Cardiac muscle cell (in vitro differentiated cells and primary cell): ENCODE results near the gene GRIA3. TPM values are rescaled to one million over a fixed set of nuclear protein-coding genes. Genes with fewer than 3 reads are reported as not detected.

Experiments used
- DNase-seq, 2 donors: peaks; one replicate each; pipeline versions ENCODE4 v3.0.0 to v3.0.0-alpha.2; 2010 to 2017; ENCODE audit warnings: low read depth in 1 of 2, low spot score in 1 of 2
- H3K27ac ChIP-seq: fragments of 200-600 bp; sonication (generic); 2 replicates; pipeline ENCODE4 v1.5.1; 2016
- H3K27me3 ChIP-seq: fragments of 200-600 bp; sonication (generic); 2 replicates; pipeline ENCODE4 v1.6.0; 2016; ENCODE audit warnings: control low read depth
- H3K36me3 ChIP-seq: fragments of 200-600 bp; sonication (generic); 2 replicates; pipeline ENCODE4 v1.5.1; 2016; ENCODE audit warnings: control low read depth
- H3K4me1 ChIP-seq: fragments of 200-600 bp; sonication (generic); 2 replicates; pipeline ENCODE4 v1.8.1; 2017; ENCODE audit warnings: low read depth, mild to moderate bottlenecking, mixed run types
- H3K4me3 ChIP-seq: fragments of 200-600 bp; sonication (generic); 2 replicates; pipeline ENCODE4 v1.5.1; 2016; ENCODE audit warnings: mild to moderate bottlenecking
- H3K9me3 ChIP-seq: fragments of 200-600 bp; sonication (generic); 2 replicates; pipeline ENCODE4 v1.5.1; 2017; ENCODE audit warnings: low read depth, mild to moderate bottlenecking, control low read depth
- polyA plus RNA-seq: library from polyadenylated mRNA; unstranded; fragments of >200 nt; fragmentation: Nextera tagmentation; extraction: Ambion mirVana; gene quantifications from 2 replicates; pipeline ENCODE4 v1.2.1, GENCODE V29; 2016
- total RNA-seq: library from RNA; depleted of rRNA; stranded (reverse); fragments of >200 nt; gene quantifications from 2 replicates; pipeline ENCODE4 v1.2.3, GENCODE V29; 2016
- TF ChIP-seq, protein P1 (sequence below): IDR thresholded peaks from 2 replicates; pipeline ENCODE4 v1.5.1; 2012; ENCODE audit warnings: low read depth, mild to moderate bottlenecking, low read length

Gene GRIA3
- total and polyA plus RNA-seq, 2 experiments from 2014 or later: 2.8 to 6.1 TPM

GRCh38 chrX:123190096-123190495 lies 6.0 kb downstream of the GRIA3 start:
- H3K9me3 ChIP-seq: no peaks in the 10 kb centered on the region
- H3K36me3 ChIP-seq: no peaks in the 10 kb centered on the region
- H3K27ac ChIP-seq: no peak overlapping the region
- TF ChIP-seq, protein P1, sequence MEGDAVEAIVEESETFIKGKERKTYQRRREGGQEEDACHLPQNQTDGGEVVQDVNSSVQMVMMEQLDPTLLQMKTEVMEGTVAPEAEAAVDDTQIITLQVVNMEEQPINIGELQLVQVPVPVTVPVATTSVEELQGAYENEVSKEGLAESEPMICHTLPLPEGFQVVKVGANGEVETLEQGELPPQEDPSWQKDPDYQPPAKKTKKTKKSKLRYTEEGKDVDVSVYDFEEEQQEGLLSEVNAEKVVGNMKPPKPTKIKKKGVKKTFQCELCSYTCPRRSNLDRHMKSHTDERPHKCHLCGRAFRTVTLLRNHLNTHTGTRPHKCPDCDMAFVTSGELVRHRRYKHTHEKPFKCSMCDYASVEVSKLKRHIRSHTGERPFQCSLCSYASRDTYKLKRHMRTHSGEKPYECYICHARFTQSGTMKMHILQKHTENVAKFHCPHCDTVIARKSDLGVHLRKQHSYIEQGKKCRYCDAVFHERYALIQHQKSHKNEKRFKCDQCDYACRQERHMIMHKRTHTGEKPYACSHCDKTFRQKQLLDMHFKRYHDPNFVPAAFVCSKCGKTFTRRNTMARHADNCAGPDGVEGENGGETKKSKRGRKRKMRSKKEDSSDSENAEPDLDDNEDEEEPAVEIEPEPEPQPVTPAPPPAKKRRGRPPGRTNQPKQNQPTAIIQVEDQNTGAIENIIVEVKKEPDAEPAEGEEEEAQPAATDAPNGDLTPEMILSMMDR: no peak
- H3K4me3 ChIP-seq: no peak overlapping the region
- no peaks in the 10 kb centered on the region for H3K4me1 ChIP-seq
- DNase-seq: no peak
- H3K27me3 ChIP-seq: peaks cover 10% of the 10 kb centered on the region

DNA sequence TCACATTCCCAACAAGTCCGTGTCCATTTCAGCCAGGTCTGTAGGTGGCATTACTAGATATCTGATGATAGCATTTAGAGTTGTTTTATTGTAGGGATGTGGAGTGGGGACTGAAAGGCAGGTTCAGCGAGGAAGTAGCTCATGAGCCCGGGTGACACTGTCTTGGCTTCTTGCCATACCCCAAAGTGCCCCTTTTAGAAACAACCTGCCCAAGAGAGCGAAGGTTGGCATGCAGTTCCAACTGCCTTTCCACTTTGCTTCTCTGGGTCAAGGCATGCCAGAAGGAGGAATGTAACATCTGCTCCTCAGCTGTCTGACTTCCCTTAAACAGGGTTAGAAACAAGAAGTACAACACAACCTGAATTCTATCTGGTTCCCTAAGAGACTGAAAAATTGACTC lies 9.0 kb downstream of the GRIA3 start:
- H3K4me1 ChIP-seq: no peaks in the 10 kb centered on the region
- no peaks in the 10 kb centered on the region for H3K9me3 ChIP-seq
- H3K27ac ChIP-seq: no peak overlapping the region
- TF ChIP-seq, protein P1: no peak
- no peak for DNase-seq
- no peaks in the 10 kb centered on the region for H3K27me3 ChIP-seq
- H3K4me3 ChIP-seq: no peak overlapping the region
- no peaks in the 10 kb centered on the region for H3K36me3 ChIP-seq

DNA sequence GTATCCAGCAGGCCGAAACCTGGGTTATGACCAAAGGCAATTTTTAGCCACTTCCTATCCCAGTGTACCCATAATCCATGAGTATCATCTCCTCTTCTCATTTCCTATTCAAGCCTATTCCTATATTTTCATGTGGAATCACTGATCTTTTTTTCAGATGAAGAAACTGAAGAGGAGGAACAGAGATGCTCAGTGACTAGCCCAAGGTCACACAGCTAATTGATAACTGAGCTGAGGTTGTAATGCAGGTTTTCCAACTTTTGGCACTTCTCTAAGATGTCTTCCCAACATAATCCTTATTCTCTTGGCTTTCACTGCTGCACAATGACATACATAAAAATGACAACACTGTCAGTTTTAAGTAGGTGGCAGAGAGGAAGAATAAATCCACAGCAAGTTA lies 15.3 kb downstream of the GRIA3 start:
- Histone ChIP-seq H3K4me1 (no peaks in the 10 kb centered on the region), H3K36me3 (no peaks in the 10 kb centered on the region), H3K4me3 (no peak overlapping the region), H3K27ac (no peak overlapping the region), H3K27me3 (no peaks in the 10 kb centered on the region), H3K9me3 (no peaks in the 10 kb centered on the region)
- TF ChIP-seq, protein P1: no peak
- DNase-seq: no peak

GRCh38 chrX:123201720-123202119 lies 17.6 kb downstream of the GRIA3 start:
- Histone ChIP-seq H3K4me1 (no peaks in the 10 kb centered on the region), H3K27me3 (no peaks in the 10 kb centered on the region), H3K36me3 (no peaks in the 10 kb centered on the region), H3K27ac (no peak overlapping the region), H3K4me3 (no peak overlapping the region), H3K9me3 (no peaks in the 10 kb centered on the region)
- TF ChIP-seq, protein P1: no peak
- DNase-seq: no peak

DNA sequence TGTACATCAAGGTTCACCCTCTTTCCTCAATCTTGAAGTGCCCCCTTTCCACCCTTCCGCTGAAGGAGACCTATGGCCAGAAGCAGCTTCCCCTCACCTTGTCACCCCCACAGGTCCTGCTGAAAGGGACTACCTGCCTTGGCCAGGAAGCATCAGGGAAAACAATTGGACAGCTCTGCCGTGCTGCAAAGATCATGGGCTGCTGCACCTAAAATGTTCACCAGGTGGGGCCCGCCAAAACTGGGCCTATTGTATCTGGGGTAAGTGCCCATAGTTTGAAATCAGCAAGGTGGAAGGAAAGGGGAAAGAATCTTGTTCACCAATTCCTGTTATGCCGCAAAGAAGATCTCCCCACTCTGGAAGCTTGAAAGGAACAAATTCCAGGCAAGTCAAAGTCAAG lies 18.4 kb downstream of the GRIA3 start:
- H3K4me1 ChIP-seq: no peaks in the 10 kb centered on the region
- DNase-seq: no peak
- TF ChIP-seq, protein P1: no peak

GRCh38 chrX:123203772-123204171 lies 19.7 kb downstream of the GRIA3 start:
- no peaks in the 10 kb centered on the region for H3K4me1 ChIP-seq

More for the DNA sequence above, 18.4 kb downstream of the GRIA3 start:
- H3K9me3 ChIP-seq: no peaks in the 10 kb centered on the region
- H3K27ac ChIP-seq: no peak overlapping the region
- no peaks in the 10 kb centered on the region for H3K36me3 ChIP-seq
- H3K4me3 ChIP-seq: no peak overlapping the region
- H3K27me3 ChIP-seq: no peaks in the 10 kb centered on the region

More at GRCh38 chrX:123203772-123204171, 19.7 kb downstream of the GRIA3 start:
- TF ChIP-seq, protein P1: no peak
- Histone ChIP-seq H3K27ac (no peak overlapping the region), H3K4me3 (no peak overlapping the region), H3K27me3 (no peaks in the 10 kb centered on the region), H3K9me3 (no peaks in the 10 kb centered on the region), H3K36me3 (no peaks in the 10 kb centered on the region)
- no peak for DNase-seq
